AG10803 (cell line): ENCODE measurements around the gene NOXO1.

ENCODE experiments used
- DNase-seq: peaks from one replicate; pipeline ENCODE4 v3.0.0; 2010; ENCODE audit warnings: low read depth
- H3K4me3 ChIP-seq: 2 replicates; pipeline ENCODE4 v1.5.1; 2011; ENCODE audit warnings: mild to moderate bottlenecking, low read length, control low read depth
- CTCF ChIP-seq: conservative IDR thresholded peaks from 2 replicates; pipeline ENCODE4 v1.5.1; 2011; ENCODE audit warnings: mild to moderate bottlenecking, low read length, control low read depth, inconsistent platforms

The NOXO1 gene

GRCh38 chr16:1950559-1950958, 30.7 kb downstream of the NOXO1 start:
- TF ChIP-seq CTCF: no peak
- no peak overlapping the region for H3K4me3 ChIP-seq
- DNase-seq: no peak

- no peak overlapping the region for H3K4me3 ChIP-seq
- DNase-seq: no peak
- TF ChIP-seq CTCF: no peak
These were observed 31.2 kb downstream of the NOXO1 start for GRCh38 chr16:1950047-1950446.

GRCh38 chr16:1949507-1949906, 31.8 kb downstream of the NOXO1 start:
- no peak for DNase-seq
- no peak for TF ChIP-seq CTCF
- no peak overlapping the region for H3K4me3 ChIP-seq

- no peak overlapping the region for H3K4me3 ChIP-seq
- no peak for TF ChIP-seq CTCF
- DNase-seq: no peak
These were observed 33.9 kb downstream of the NOXO1 start for GRCh38 chr16:1947369-1947670.

- TF ChIP-seq CTCF: no peak
These were observed 34.5 kb downstream of the NOXO1 start for GRCh38 chr16:1946495-1947368.

GRCh38 chr16:1945559-1946391, 35.5 kb downstream of the NOXO1 start:
- TF ChIP-seq CTCF: no peak
- no peak overlapping the region for H3K4me3 ChIP-seq

More at GRCh38 chr16:1946495-1947368, 34.5 kb downstream of the NOXO1 start:
- H3K4me3 ChIP-seq: no peak overlapping the region
- DNase-seq: no peak

More at GRCh38 chr16:1945559-1946391, 35.5 kb downstream of the NOXO1 start:
- DNase-seq: no peak
